ENCODE measurements around the gene FRMD5.

The FRMD5 gene

DNA sequence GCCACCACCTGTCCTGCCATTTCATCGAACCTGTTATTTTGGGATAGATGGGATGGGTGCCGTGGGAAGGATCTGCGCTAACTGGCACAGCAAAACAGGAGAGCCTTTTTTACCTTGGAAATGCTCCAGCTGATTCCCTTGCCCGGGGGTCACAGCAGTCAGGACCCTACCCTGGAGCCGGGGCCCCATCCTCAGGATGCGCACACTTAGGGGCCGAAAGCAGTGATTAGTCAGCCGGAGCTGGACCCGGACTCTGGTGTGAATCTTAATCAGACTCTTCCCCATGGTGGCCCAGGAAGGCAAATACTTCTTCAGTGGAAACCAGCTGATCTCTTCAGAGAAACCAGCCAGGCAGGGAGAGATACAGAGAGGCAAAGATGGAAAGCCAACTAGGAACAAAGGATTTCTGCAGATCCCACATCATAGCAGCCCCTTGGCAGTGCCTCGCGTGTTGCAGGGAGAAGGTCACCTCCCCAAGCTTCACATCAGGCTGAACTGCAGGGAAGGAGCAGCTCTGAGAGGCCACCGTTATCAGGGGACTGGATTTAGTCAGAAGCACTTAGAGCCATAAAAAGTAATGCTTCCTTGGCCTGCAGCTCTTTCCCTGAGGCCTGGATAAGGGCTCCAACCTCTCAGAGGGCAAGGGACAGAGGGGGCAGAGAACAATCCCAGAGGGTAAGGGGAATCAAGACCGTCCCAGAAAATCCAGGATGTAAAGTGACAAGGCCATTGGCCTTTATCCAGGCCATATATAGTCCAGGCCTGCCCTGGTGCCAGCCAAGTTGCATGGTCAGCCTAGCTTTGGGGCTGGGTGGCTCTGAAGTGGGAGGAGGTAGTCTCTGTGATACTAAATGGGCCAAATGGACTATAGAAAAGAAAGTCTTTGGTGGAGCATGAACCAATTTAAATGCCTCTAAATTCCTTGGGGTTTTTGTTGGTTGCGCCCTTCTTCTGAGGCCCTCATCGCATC is 315.4 kb downstream of the FRMD5 start:
- Histone ChIP-seq H3K9me2 (replicated peaks; ENCODE audit: insufficient read depth, low read length) (no peaks in the 10 kb centered on the region), H3F3A (ENCODE audit: insufficient read depth) (no peaks in the 10 kb centered on the region), H3K36me3 (ENCODE audit: low read length) (0 out of 2 replicates have a peak, but pooled peaks cover 19% of the 10 kb centered on the region), H3K9ac (ENCODE audit: low read length) (no peak overlapping the region), H2AFZ (ENCODE audit: low read depth, low read length, severe bottlenecking) (no peak overlapping the region), H3K27ac (ENCODE audit: low read depth, low read length) (no peak overlapping the region), H3K4me2 (ENCODE audit: low read depth, low read length, poor library complexity, severe bottlenecking) (no peak overlapping the region), H3K9me3 (ENCODE audit: insufficient read depth, low read length) (no peaks in the 10 kb centered on the region), H3K4me3 (ENCODE audit: insufficient read depth, low read length, poor library complexity, severe bottlenecking) (no peak overlapping the region), H3K79me2 (ENCODE audit: insufficient read depth, low read length) (no peaks in the 10 kb centered on the region), H4K20me1 (ENCODE audit: low read depth, low read length) (no peaks in the 10 kb centered on the region), H3K27me3 (ENCODE audit: low read length) (no peaks in the 10 kb centered on the region)
- TF ChIP-seq, protein P1, sequence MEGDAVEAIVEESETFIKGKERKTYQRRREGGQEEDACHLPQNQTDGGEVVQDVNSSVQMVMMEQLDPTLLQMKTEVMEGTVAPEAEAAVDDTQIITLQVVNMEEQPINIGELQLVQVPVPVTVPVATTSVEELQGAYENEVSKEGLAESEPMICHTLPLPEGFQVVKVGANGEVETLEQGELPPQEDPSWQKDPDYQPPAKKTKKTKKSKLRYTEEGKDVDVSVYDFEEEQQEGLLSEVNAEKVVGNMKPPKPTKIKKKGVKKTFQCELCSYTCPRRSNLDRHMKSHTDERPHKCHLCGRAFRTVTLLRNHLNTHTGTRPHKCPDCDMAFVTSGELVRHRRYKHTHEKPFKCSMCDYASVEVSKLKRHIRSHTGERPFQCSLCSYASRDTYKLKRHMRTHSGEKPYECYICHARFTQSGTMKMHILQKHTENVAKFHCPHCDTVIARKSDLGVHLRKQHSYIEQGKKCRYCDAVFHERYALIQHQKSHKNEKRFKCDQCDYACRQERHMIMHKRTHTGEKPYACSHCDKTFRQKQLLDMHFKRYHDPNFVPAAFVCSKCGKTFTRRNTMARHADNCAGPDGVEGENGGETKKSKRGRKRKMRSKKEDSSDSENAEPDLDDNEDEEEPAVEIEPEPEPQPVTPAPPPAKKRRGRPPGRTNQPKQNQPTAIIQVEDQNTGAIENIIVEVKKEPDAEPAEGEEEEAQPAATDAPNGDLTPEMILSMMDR (IDR thresholded peaks at IDR 0.05; ENCODE audit: insufficient read depth, low read length, poor library complexity, severe bottlenecking) = no peak
- TF ChIP-seq EZH2phosphoT487 (conservative IDR thresholded peaks at IDR 0.05; ENCODE audit: low read length) = no peak

GRCh38 chr15:43878446-43878845 is 316.6 kb downstream of the FRMD5 start:
- H3K27me3 ChIP-seq (ENCODE audit: low read length) = no peaks in the 10 kb centered on the region
- H3K79me2 ChIP-seq (ENCODE audit: insufficient read depth, low read length) = no peaks in the 10 kb centered on the region
- peaks cover 19% of the 10 kb centered on the region; the same call in 1 of the 2 replicates for H3K36me3 ChIP-seq (ENCODE audit: low read length)
- no peaks in the 10 kb centered on the region for H3K9me2 ChIP-seq (replicated peaks; ENCODE audit: insufficient read depth, low read length)
- H2AFZ ChIP-seq (ENCODE audit: low read depth, low read length, severe bottlenecking) = no peak overlapping the region
- H3K9me3 ChIP-seq (ENCODE audit: insufficient read depth, low read length) = no peaks in the 10 kb centered on the region
- H3K9ac ChIP-seq (ENCODE audit: low read length) = no peak overlapping the region
- H3F3A ChIP-seq (ENCODE audit: insufficient read depth) = no peaks in the 10 kb centered on the region
- TF ChIP-seq, protein P1 (IDR thresholded peaks at IDR 0.05; ENCODE audit: insufficient read depth, low read length, poor library complexity, severe bottlenecking) = no peak
- TF ChIP-seq EZH2phosphoT487 (conservative IDR thresholded peaks at IDR 0.05; ENCODE audit: low read length) = no peak
- no peak overlapping the region for H3K27ac ChIP-seq (ENCODE audit: low read depth, low read length)
- H4K20me1 ChIP-seq (ENCODE audit: low read depth, low read length) = no peaks in the 10 kb centered on the region
- no peak overlapping the region for H3K4me3 ChIP-seq (ENCODE audit: insufficient read depth, low read length, poor library complexity, severe bottlenecking)
- no peak overlapping the region for H3K4me2 ChIP-seq (ENCODE audit: low read depth, low read length, poor library complexity, severe bottlenecking)

DNA sequence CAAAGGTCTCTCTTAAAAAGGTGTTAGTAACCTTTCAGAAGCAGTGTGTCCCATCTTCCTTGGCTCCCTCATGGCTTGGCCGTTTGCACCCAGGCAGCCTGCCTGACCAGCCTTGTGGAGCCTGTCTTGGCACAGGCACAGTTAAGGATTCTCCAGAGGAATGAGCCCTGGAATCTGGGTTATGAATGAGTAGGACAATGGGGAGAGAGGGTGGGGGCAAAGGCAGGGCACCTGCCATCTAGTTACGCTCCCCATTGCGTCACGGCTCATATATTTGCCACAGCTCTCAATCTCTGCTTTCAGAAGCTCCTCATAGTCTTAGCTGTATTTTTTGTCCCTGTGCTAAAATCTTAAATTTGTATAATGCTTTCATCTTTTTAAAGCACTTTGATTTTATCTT is 317.7 kb downstream of the FRMD5 start:
- no peak overlapping the region for H2AFZ ChIP-seq (ENCODE audit: low read depth, low read length, severe bottlenecking)
- H3K36me3 ChIP-seq (ENCODE audit: low read length) = peaks cover 27% of the 10 kb centered on the region; the same call in 1 of the 2 replicates
- no peaks in the 10 kb centered on the region for H3K9me2 ChIP-seq (replicated peaks; ENCODE audit: insufficient read depth, low read length)
- no peak for TF ChIP-seq EZH2phosphoT487 (conservative IDR thresholded peaks at IDR 0.05; ENCODE audit: low read length)
- TF ChIP-seq, protein P1 (IDR thresholded peaks at IDR 0.05; ENCODE audit: insufficient read depth, low read length, poor library complexity, severe bottlenecking) = no peak
- H3K4me3 ChIP-seq (ENCODE audit: insufficient read depth, low read length, poor library complexity, severe bottlenecking) = no peak overlapping the region
- H3K4me2 ChIP-seq (ENCODE audit: low read depth, low read length, poor library complexity, severe bottlenecking) = no peak overlapping the region
- no peak overlapping the region for H3K27ac ChIP-seq (ENCODE audit: low read depth, low read length)
- H3K79me2 ChIP-seq (ENCODE audit: insufficient read depth, low read length) = no peaks in the 10 kb centered on the region
- H3K9me3 ChIP-seq (ENCODE audit: insufficient read depth, low read length) = no peaks in the 10 kb centered on the region
- H4K20me1 ChIP-seq (ENCODE audit: low read depth, low read length) = no peaks in the 10 kb centered on the region
- no peaks in the 10 kb centered on the region for H3F3A ChIP-seq (ENCODE audit: insufficient read depth)
- no peak overlapping the region for H3K9ac ChIP-seq (ENCODE audit: low read length)
- H3K27me3 ChIP-seq (ENCODE audit: low read length) = no peaks in the 10 kb centered on the region
